GM18517 (cell line): ENCODE data around the gene PPM1E.
"Not testable (repeated sequence)": the region's sequence is repeated elsewhere in the genome, so short reads cannot be mapped to it uniquely, and the experiment has no call there.

Source experiments
- ATAC-seq: cut with Tn5 transposase; IDR thresholded peaks from one replicate; pipeline ENCODE4 v1.9.1; 2021; ENCODE audit warnings: mild to moderate bottlenecking, moderate library complexity; ENCODE audit not compliant: unreplicated experiment

The PPM1E gene

DNA sequence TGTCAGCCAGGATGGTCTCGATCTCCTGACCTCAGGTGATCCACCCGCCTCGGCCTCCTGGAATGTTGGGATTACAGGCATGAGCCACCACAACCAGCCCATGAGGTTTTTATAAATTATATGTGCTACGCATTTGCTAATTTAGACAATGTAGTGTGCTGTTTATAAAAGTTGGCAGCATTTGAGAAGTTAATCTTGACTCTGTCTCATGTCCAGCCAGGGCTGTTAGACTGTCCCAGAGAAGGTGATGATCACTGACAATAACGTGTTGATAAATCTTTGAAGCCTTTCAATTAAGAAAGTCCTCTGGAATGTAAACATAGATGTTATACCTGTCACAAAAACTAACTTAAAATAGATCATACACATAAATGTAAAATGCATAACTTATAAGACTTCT, 82.0 kb downstream of the PPM1E start:
- ATAC-seq, result no peak

DNA sequence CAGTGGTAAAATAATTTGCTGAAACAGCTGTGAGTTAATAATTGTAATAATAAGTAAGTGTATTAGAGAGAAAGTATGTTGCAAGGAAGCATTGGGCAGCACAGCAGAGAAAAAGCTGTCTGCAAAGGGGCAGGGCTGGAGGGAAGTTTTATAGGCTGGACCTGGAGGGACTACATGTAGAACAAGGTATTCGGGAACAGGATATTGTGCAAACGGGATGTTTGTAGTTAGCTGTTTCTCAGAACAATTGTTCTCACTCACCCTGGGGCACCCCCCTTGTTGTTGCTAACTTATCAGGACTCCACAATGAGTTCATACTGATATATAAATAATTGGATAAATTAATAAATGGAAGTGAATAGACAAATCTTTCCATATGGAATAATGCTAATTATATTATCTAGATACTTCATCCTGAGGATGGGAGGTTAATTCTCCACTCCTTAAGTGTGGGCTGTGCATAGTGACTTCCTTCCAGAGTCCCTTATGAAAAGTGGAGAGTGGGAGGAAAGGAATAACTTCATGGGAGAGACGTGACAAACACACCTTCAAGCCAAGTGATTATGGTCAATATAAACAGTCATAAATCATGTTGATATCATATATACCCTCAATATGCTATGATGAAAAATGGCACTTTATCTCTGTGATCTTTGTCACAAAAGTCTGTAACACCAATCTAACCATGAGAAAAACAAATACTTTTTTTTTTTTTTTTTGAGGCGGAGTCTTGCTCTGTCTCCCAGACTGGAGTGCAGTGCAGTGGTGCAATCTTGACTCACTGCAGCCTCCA, 85.4 kb downstream of the PPM1E start:
- ATAC-seq, result no peak

DNA sequence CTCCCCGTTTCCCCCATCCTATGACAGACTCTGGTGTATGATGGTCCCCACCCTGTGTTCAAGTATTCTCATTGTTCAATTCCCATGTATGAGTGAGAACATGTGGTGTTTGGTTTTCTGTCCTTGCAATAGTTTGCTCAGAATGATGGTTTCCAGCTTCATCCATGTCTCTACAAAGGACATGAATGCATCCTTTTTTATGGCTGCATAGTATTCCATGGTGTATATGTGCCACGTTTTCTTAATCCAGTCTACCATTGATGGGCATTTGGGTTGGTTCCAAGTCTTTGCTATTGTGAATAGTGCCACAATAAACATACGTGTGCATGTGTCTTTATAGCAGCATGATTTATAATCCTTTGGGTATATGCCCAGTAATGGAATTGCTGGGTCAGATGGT, 90.8 kb downstream of the PPM1E start:
- ATAC-seq, result not testable (repeated sequence)

DNA sequence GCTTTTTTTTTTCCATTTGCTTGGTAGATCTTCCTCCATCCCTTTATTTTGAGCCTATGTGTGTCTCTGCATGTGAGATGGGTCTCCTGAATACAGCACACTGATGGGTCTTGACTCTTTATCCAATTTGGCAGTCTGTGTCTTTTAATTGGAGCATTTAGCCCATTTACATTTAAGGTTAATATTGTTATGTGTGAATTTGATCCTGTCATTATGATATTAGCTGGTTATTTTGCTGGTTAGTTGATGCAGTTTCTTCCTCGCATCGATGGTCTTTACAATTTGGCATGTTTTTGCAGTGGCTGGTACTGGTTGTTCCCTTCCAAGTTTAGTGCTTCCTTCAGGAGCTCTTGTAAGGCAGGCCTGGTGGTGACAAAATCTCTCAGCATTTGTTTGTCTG, 94.5 kb downstream of the PPM1E start:
- ATAC-seq, result not testable (repeated sequence)

DNA sequence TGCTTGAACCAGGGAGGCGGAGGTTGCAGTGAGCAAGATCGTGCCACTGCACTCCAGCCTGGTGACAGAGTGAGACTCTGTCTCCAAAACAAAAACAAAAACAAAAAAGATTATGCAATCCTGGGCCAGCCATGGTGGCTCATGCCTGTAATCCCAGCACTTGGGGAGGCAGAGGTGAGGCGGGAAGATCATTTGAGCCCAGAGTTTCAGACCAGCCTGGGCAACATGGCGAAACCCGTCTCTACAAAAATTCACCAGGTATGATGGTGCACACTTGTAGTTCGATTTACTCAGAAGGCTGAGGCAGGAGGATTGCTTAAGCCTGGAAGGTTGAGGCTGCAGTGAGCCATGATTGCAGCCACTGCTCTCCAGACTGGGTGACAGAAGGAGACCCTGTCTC, 109.6 kb downstream of the PPM1E start:
- no peak for ATAC-seq

DNA sequence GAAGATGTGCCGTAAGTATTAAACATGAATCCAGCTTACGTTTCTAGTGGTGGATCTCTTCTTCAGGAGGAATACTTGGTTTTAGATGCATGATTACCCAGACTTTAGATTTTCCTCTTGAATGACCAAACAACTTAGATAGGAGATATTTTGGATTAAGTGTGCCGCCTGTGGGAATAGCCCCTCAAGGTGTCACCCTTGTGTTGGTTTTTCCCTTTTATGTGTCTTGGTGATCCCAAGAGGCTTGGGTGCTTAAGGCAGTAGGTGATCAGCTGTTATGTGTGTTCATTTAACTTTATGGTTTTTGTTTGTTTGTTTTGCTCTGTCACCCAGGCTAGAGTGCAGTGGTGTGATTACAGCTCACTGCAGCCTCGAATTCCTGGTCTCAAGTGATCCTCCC, 115.1 kb downstream of the PPM1E start:
- ATAC-seq, result no peak

DNA sequence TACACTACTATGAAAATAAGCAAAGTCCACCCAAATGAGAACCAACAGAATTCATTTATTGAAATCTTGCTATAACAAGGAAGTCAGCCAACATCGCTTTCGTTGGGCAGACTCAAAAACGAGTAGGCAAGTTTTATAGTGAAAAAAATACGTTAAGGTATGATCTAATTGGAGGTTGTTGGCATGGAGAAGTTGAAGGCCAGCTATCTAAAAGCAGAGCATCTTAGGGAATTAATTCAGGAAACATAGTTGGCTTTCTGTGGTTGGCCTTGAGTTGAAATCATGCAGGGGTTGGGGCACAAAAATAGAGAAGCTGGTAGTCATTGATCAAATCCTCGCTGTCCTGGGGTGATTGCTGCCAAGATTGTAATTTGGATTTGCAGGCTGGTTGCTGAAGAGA, 118.3 kb downstream of the PPM1E start:
- no peak for ATAC-seq

DNA sequence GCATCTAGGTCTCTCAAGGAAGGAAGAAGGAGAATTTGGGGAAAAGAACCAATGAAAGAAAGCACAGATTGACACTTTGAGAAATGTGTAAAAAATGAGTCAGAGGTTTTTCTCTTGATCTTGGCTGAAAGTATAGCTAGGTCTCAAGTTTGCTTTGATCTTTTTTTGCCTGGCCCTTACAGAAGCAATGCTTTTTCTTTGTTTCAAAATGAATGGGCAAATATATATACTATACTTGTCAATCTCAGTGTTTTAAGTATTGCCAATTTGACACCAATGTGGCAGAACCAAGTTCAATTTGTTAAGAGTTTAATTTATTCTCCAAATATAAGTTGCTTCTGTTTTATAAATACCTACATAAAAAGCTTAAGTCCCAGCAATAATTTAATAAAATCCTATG, 119.6 kb downstream of the PPM1E start:
- no peak for ATAC-seq

DNA sequence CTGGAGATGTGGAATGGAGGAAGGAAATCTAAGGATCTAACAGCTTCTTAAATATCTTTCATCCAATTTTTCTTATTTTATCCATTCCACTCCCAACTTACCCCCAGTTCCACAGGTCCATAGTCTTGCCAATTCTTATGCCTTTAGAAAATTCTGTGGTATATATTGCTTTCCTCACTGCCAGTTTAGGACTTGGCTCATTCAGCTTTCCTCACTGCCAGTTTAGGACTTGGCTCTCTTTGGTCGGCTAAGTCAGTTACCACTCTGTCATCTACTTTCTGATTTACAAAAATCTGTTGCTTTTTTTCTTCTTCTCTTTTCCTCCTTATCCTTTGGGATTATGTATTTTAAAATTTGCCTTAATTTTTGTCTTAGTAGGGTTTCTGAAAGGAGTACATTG, 128.5 kb downstream of the PPM1E start:
- no peak for ATAC-seq

DNA sequence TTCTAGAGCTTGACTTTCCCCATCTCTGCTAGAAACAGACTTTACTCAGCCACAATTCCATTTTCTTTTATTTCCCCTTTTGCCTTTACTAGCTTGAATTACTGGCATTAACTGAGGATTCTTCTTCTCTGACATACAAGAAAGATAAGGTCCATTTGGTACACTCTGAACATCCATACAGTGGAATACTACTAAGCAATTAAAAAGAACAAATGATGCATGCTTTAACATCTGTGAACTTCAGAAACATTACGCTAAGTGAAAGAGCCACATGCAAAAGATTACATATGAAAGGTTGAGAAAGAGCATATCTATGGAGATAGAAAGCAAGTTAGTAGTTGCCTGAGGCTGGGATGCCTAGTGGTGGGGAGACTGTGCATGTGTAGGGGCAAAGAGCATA, 130.9 kb downstream of the PPM1E start:
- no peak for ATAC-seq

DNA sequence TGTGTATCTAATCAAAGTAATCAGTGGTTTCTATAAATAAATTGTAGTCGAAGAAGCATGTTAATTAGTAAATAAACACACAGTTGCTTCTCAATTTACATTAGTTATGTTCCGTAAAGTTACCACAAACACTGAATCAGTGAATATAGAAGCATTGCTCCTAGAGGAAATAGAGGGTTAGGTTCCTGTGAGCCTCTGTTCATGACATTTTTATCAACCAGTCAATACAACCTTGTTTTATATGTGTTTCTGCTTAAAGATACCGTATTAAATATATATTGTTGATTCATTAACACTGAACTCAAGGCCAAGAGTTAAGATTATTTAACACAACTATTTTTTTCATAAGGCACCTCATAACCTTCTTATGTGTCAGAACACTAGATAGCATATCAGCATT, 134.3 kb downstream of the PPM1E start:
- no peak for ATAC-seq

DNA sequence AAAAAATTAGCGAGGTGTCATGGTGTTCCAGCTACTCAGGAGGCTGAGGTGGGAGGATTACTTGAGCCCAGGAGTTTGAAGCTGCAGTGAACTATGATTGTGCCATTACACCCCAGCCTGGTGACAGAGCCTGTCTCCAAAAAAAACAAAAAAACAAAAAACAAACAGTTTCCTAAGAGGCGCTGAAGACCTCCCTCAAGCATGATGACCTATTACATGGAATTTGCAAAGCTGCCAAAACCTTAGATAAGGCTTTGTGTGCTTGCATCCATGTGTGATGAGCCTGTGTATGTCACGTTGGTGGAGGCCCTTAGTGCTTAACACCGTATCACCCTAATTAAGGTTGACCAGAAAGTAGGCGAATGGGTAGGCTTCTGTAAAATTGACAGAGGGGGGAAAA, 143.5 kb downstream of the PPM1E start:
- ATAC-seq, result no peak

DNA sequence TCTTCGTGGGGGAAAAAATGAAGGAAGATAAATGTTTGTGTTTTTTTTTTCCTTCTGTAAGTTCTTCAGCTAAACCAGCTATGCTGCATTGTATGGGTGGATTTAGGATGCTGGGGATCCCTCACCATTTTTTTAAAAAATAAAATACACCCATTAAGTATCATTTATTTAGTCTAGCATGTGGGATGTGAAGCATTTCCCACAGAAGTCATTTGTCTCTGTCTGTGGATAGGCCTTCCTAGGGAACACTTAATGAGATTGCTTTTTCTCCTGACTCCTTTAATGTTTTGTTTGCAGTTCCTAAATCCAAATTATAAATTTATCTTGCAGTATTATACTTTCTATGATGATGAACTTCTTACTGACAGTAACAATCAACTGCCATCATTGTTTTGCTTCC, 146.7 kb downstream of the PPM1E start:
- no peak for ATAC-seq

DNA sequence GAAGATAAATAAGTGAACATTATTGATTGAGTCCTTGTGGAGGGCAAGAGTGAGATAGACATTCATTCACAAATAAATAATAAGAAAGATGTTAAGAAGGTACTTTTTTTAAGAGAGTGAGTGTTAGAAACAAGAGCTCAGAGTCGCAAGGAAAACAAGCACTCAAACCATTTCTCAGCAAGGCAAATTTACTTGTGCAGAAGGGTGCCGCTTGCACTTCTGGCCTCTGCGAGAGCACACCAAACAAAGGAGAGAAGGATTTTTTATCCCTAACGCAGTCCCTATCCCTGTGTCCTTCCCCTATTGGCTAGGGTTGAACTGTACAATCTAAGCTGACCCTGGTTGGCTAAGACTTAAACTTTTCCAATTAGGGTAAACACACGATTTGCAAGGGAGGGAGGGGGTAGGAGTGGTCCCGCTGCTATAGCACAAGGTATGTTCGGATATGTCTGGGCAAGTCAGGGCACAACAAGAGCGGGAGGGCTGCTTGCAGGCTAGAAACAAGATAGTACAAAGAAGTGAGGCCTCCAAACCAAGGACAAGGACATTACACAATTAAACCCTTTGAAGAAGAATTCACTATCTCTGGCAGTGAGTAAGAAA, 156.2 kb downstream of the PPM1E start:
- no peak for ATAC-seq

DNA sequence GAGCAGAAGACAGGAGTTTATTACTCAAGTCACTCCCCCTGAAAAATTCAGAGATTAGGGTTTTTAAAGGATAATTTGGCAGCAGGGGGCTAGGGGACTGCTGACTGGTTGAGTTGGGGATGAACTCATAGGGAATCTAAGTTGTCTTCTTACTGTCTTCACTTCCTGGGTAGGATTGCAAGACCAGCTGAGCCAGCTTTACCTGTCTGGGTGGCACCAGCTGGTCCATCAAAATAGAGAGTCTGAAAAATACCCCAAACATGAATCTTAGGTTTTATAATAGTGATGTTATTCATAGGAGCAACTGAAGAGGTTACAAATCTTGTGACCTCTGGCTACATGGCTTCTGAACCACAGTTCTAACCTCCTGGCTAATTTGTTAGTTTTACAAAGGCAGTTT, 157.9 kb downstream of the PPM1E start:
- no peak for ATAC-seq

DNA sequence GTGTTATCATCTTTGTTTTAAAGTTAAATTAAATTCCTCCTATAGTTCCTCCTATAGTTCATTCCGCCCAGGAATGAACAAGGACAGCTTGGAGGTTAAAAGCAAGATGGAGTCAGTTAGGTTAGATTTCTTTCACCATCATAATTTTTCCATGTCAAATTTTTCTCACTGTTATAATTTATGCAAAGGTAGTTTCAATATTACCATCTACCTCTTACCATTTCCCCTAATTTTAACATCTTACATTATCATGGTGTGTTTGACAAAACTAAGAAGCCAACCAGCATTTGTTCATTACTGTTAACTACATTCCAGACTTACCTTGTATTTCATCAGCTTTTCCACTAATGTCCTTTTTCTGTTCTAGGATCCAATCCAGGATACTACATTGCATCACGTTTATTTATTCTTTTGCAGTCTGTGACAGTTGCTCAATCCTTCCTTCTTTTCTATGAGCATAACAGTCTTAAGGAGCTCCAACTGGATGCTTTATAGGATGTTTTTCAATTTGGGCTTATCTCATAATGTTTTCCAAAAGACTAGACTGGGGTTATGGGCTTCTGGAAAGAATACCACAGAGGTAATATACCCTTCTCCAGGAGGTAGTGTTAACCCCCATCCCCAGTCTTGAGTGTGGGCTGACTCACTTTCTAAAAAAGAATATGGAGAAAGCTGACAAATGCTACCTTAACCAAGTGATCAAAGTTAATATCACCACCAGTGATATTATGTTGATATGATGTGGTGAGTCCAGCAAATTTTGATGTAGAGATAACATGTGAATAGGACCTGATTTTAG, 158.5 kb downstream of the PPM1E start:
- ATAC-seq, result no peak

DNA sequence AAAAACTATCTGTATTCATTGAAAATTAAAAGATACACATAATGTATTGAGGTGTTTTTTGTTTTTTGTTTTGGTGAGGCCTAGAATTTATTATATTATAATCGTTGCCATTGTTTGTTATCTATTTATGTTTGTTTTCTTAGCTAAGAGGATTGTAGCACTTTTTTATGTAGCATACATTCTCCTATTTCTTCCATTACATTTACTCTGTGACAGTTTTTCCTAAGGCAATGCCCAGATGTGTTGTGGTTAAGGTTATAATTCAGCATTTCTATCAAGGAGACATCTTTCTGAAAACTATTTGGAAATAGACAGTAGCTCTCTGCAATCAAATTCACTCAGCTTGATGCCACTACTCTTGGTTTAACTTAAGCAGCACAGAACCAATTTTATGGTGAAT, 161.6 kb downstream of the PPM1E start:
- no peak for ATAC-seq

DNA sequence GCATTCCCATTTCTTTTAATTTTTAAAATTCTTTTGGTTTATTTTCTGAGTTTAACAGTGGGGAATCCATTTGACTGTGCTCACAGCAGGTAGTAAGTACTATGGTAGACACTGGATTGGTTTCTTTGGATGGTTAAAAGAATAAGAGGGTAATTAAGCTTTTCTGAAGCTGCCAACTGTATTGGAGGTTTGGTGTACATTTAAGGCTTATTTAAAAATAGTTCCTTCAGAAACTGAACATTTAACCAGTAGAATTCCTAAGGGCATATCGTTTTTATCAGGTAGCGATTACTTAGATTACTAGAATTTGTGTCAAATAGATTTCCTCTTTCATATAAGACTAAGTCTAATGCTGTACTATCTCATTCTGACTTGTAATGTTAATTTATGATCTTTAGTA, 162.4 kb downstream of the PPM1E start:
- ATAC-seq, result no peak

DNA sequence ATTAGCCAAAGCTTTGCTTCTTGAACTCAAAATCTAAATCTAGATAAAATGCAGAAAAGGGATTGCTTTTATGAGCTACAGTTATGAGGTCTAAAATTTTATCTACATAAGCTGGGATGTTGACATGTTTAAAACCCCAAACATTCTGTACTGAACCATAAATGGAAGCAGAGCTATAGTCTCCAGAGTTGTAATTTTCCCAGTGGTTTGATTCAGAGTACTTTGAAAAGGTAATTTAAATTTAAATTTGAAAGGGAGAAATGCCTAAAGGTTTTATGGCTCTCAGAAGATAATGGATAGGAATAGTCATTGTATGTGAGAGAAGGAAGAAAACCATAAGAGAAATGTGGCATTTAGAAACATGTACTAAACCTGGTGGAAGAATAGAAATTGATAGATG, 163.2 kb downstream of the PPM1E start:
- ATAC-seq, result no peak

DNA sequence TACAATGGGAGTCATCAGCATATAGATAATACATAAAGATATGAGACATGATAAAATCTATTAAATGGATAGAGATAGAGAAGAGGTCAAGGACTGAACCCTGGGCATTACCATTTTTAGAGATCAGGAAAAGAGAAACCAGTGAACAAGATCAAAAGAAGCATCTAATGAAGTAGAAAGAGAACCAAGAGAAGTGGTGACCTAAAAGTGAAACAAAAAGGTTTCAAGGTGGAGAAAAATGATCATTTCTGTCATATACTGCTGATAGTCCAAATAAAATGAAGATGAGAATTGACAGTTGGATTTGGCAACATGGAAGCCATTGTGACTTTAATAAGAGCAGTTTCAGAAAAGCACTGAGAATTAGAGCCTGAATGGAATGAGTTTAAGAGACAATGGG, 165.1 kb downstream of the PPM1E start:
- ATAC-seq, result no peak

DNA sequence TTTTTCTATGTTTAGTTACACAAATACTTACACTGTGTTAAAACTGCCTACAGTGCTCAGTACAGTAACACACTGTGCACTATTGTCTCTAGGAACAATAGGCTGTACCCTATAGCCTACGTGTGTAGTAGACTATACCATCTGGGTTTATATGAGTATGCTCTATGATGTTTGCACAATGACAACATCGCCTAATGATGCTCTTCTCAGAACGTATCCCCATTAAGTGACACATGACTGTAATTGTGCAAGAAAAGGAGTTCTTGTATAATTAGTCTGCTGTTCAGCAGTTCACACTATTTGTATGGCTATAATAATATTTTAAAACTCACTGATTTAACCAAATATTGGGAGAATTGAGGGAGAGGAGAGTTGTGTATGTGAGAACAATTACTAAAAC, 177.3 kb downstream of the PPM1E start:
- no peak for ATAC-seq

DNA sequence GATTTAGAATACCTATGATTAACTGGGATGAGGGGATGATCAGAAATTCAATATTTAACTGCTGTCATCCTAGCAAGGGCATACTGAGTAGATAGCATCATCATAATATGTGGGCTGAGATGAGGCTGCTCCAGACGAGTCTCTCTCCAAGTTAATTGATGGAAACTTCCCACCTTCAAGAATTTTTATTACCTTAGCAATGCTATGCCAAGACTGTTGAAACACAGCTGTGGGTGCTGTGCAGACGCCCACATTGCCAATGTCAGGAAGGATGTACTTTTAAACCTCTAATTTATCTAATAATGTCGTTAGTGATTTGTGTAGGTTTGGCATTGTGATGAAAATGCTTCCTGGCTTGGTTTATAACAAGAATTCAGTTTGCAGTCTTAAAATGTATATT, 180.6 kb downstream of the PPM1E start:
- ATAC-seq, result no peak
